Neuronal stem cell (in vitro differentiated cells): ENCODE results near the gene MACROD2.

Experiments
- DNase-seq: peaks from one replicate; pipeline ENCODE4 v3.0.0-alpha.2; 2013; ENCODE audit warnings: low spot score
- H2AFZ ChIP-seq: one replicate; pipeline ENCODE4 v1.6.1; 2013; ENCODE audit warnings: mild to moderate bottlenecking, low read length, inconsistent platforms
- H2AK5ac ChIP-seq: 2 replicates; pipeline ENCODE4 v1.6.1; 2013; ENCODE audit warnings: low read depth, mild to moderate bottlenecking, inconsistent platforms, low read length, moderate library complexity, mixed read lengths
- H2BK120ac ChIP-seq: 2 replicates; pipeline ENCODE4 v1.6.1; 2013; ENCODE audit warnings: low read depth, mild to moderate bottlenecking, inconsistent platforms, low read length, moderate library complexity, mixed read lengths
- H2BK12ac ChIP-seq: one replicate; pipeline ENCODE4 v1.6.1; 2013; ENCODE audit warnings: low read length, inconsistent platforms
- H2BK15ac ChIP-seq: 2 replicates; pipeline ENCODE4 v1.6.1; 2013; ENCODE audit warnings: mild to moderate bottlenecking, low read length, inconsistent platforms, mixed read lengths
- H2BK5ac ChIP-seq: one replicate; pipeline ENCODE4 v1.6.1; 2013; ENCODE audit warnings: inconsistent platforms, mild to moderate bottlenecking, low read length, moderate library complexity
- H3K14ac ChIP-seq: one replicate; pipeline ENCODE4 v1.6.1; 2013; ENCODE audit warnings: low read length, inconsistent platforms
- H3K18ac ChIP-seq: 2 replicates; pipeline ENCODE4 v1.6.1; 2013; ENCODE audit warnings: low read length, inconsistent platforms
- H3K23ac ChIP-seq: 2 replicates; pipeline ENCODE4 v1.6.1; 2013; ENCODE audit warnings: low read depth, mild to moderate bottlenecking, mixed read lengths, low read length, inconsistent platforms; ENCODE audit not compliant: poor library complexity
- H3K27ac ChIP-seq: replicated peaks from 3 replicates; pipeline ENCODE4 v1.5.1; 2013; ENCODE audit warnings: low read length, inconsistent platforms
- H3K27me3 ChIP-seq, 3 experiments: 2 replicates each; pipeline ENCODE4 v1.6.1; 2013; ENCODE audit warnings: low read length in 3 of 3, mild to moderate bottlenecking in 2 of 3, inconsistent platforms in 1 of 3, low read depth in 1 of 3, mixed read lengths in 1 of 3, moderate library complexity in 1 of 3; ENCODE audit not compliant: control insufficient read depth in 3 of 3, insufficient read depth in 3 of 3
- H3K36me3 ChIP-seq, 2 donors: replicated peaks in 1 of 2; 2 replicates each; pipeline ENCODE4 v1.6.1; 2013; ENCODE audit warnings: low read length in 2 of 2; ENCODE audit not compliant: control insufficient read depth in 2 of 2, insufficient read depth in 2 of 2
- H3K4ac ChIP-seq: 2 replicates; pipeline ENCODE4 v1.6.1; 2013; ENCODE audit warnings: inconsistent platforms, mild to moderate bottlenecking, low read length, moderate library complexity
- H3K4me1 ChIP-seq, 2 donors: 1 replicate in 1 of 2; 2 replicates in 1 of 2; pipeline ENCODE4 v1.6.1; 2013; ENCODE audit warnings: low read length in 2 of 2, low read depth in 1 of 2; ENCODE audit not compliant: control insufficient read depth in 2 of 2, insufficient read depth in 1 of 2
- H3K4me2 ChIP-seq: one replicate; pipeline ENCODE4 v1.6.1; 2013; ENCODE audit warnings: mild to moderate bottlenecking, low read length, inconsistent platforms; ENCODE audit not compliant: insufficient read depth, poor library complexity, severe bottlenecking
- H3K4me3 ChIP-seq, 2 donors: 2 replicates each; pipeline ENCODE4 v1.5.1; 2013; ENCODE audit warnings: low read length in 2 of 2, mild to moderate bottlenecking in 2 of 2, inconsistent platforms in 1 of 2, moderate library complexity in 1 of 2
- H3K79me1 ChIP-seq: one replicate; pipeline ENCODE4 v1.6.1; 2013; ENCODE audit warnings: low read depth, mild to moderate bottlenecking, inconsistent platforms, low read length, moderate library complexity
- H3K9ac ChIP-seq: one replicate; pipeline ENCODE4 v1.6.1; 2013; ENCODE audit warnings: mild to moderate bottlenecking, low read depth, low read length, inconsistent platforms; ENCODE audit not compliant: poor library complexity
- H3K9me3 ChIP-seq, 2 donors: replicated peaks in 1 of 2; 2 replicates each; pipeline versions ENCODE3 to v1.6.1; 2013; ENCODE audit warnings: low read length in 2 of 2, mild to moderate bottlenecking in 2 of 2, inconsistent platforms in 1 of 2, low read depth in 1 of 2, mixed read lengths in 1 of 2, moderate library complexity in 1 of 2; ENCODE audit not compliant: control insufficient read depth in 2 of 2, insufficient read depth in 1 of 2
- H4K8ac ChIP-seq: one replicate; pipeline ENCODE4 v1.6.1; 2013; ENCODE audit warnings: low read depth, mild to moderate bottlenecking, inconsistent platforms, low read length, moderate library complexity
- H4K91ac ChIP-seq: one replicate; pipeline ENCODE4 v1.6.1; 2013; ENCODE audit warnings: low read length, low read depth, mild to moderate bottlenecking, inconsistent platforms; ENCODE audit not compliant: poor library complexity
- WGBS, 2 donors: extraction: QIAGEN DNeasy Blood & Tissue Kit; methylation state at CpG; one replicate each; pipeline ENCODE4 v1.1.7; 2013; ENCODE audit warnings: missing lambda C conversion rate in 2 of 2, mixed read lengths in 1 of 2; ENCODE audit not compliant: insufficient read length in 2 of 2, insufficient replicate concordance in 1 of 2; ENCODE audit errors: extremely low coverage in 2 of 2; 5-methylcytosine and 5-hydroxymethylcytosine counted together

The MACROD2 gene

DNA sequence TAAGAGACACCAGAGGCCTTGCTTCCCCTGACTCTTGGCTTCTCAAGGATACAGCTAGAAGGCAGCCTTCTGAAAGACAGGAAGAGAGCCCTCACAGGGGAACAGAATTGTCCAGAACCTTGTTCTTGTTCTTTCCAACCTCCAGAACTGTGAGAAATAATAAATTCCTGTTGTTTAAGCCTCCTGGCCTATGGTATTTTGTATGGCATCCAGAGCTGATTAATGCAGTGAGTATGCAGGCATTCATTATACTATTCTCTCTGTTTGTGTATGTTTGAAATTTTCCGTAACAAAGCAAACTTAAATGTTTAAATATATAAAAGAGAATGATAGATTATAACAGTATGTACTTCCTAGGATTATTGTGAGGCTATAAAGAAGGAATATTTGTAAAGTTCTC is 1245.5 kb downstream of the MACROD2 start:
- H3K27ac ChIP-seq, result no peak overlapping the region
- H3K4me3 ChIP-seq, result no peak overlapping the region
- no peaks in the 10 kb centered on the region for H3K36me3 ChIP-seq
- H3K14ac ChIP-seq, result no peak overlapping the region
- H2BK15ac ChIP-seq, result no peak overlapping the region
- no peaks in the 10 kb centered on the region for H3K79me1 ChIP-seq
- H2BK12ac ChIP-seq, result no peak overlapping the region
- no peak overlapping the region for H4K8ac ChIP-seq
- peaks cover 0 to 1% of the 10 kb centered on the region in 2 donors for H3K4me1 ChIP-seq
- no peak overlapping the region for H3K4me2 ChIP-seq
- no peak overlapping the region for H2AFZ ChIP-seq
- H2AK5ac ChIP-seq, result no peak overlapping the region
- no peak overlapping the region for H2BK5ac ChIP-seq
- H3K4ac ChIP-seq, result no peak overlapping the region
- H3K18ac ChIP-seq, result no peak overlapping the region
- no peak overlapping the region for H3K9ac ChIP-seq
- no peak overlapping the region for H3K23ac ChIP-seq
- no peak overlapping the region for H2BK120ac ChIP-seq
- no peaks in the 10 kb centered on the region for H3K27me3 ChIP-seq
- no peak overlapping the region for H4K91ac ChIP-seq
- DNase-seq, result no peak
- no CpG with 5 or more reads among the region's 1 CpG for WGBS, 2 donors
- no peaks in the 10 kb centered on the region for H3K9me3 ChIP-seq

GRCh38 chr20:15241681-15242080 is 1246.4 kb downstream of the MACROD2 start:
- no peak overlapping the region for H2BK120ac ChIP-seq
- H2AFZ ChIP-seq, result no peak overlapping the region
- no peak overlapping the region for H3K23ac ChIP-seq
- no peak overlapping the region for H3K27ac ChIP-seq
- H3K14ac ChIP-seq, result no peak overlapping the region
- no peak overlapping the region for H2AK5ac ChIP-seq
- H3K79me1 ChIP-seq, result no peaks in the 10 kb centered on the region
- no peak overlapping the region for H3K4me3 ChIP-seq
- H3K27me3 ChIP-seq, result no peaks in the 10 kb centered on the region
- H3K9ac ChIP-seq, result no peak overlapping the region
- no peak overlapping the region for H3K4me2 ChIP-seq
- no peak for DNase-seq
- H2BK5ac ChIP-seq, result no peak overlapping the region
- no peaks in the 10 kb centered on the region for H3K4me1 ChIP-seq
- no peaks in the 10 kb centered on the region for H3K36me3 ChIP-seq
- H3K9me3 ChIP-seq, result no peaks in the 10 kb centered on the region
- H2BK12ac ChIP-seq, result no peak overlapping the region
- no peak overlapping the region for H4K8ac ChIP-seq
- no peak overlapping the region for H2BK15ac ChIP-seq
- H3K18ac ChIP-seq, result no peak overlapping the region
- H3K4ac ChIP-seq, result no peak overlapping the region
- H4K91ac ChIP-seq, result no peak overlapping the region

DNA sequence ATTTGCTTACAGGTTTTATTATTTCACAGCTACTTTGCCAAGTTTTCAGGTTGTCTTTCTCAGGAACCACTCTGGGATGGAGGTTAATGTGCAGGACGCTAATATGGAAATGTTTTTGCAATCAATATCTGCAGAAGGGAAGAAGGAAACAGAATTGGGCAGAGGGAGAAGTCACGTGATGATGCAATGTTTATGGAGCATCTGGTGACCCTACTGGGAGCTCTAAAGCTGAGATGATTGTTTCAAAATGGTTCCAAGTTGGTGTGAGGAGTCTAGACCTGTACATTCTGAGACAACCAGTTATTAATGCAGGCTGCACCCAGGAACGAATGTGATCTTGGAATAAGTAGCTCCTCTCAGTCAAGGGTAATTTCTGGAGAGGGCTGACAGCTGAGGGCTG is 1247.5 kb downstream of the MACROD2 start:
- no peak overlapping the region for H3K9ac ChIP-seq
- H3K4ac ChIP-seq, result no peak overlapping the region
- no peak overlapping the region for H3K4me2 ChIP-seq
- H3K23ac ChIP-seq, result no peak overlapping the region
- no peak overlapping the region for H3K14ac ChIP-seq
- no peaks in the 10 kb centered on the region for H3K36me3 ChIP-seq
- H4K8ac ChIP-seq, result no peak overlapping the region
- no peaks in the 10 kb centered on the region for H3K9me3 ChIP-seq
- H2BK5ac ChIP-seq, result no peak overlapping the region
- no CpG with 5 or more reads among the region's 3 CpGs for WGBS, 2 donors
- no peaks in the 10 kb centered on the region for H3K27me3 ChIP-seq
- no peaks in the 10 kb centered on the region for H3K79me1 ChIP-seq
- H3K4me1 ChIP-seq, result no peaks in the 10 kb centered on the region
- H3K4me3 ChIP-seq, result no peak overlapping the region
- no peak overlapping the region for H4K91ac ChIP-seq
- no peak for DNase-seq
- H2BK15ac ChIP-seq, result no peak overlapping the region
- peak overlapping the region; percentile 17 for H3K18ac ChIP-seq
- H2BK12ac ChIP-seq, result no peak overlapping the region
- H3K27ac ChIP-seq, result no peak overlapping the region
- no peak overlapping the region for H2AK5ac ChIP-seq
- H2BK120ac ChIP-seq, result no peak overlapping the region
- no peak overlapping the region for H2AFZ ChIP-seq

GRCh38 chr20:15245896-15246295 is 1250.6 kb downstream of the MACROD2 start:
- H3K9me3 ChIP-seq, result peaks cover 0 to 2% of the 10 kb centered on the region in 2 donors
- H3K27ac ChIP-seq, result no peak overlapping the region
- no peak overlapping the region for H4K91ac ChIP-seq
- no peak overlapping the region for H3K14ac ChIP-seq
- H2AK5ac ChIP-seq, result no peak overlapping the region
- H2AFZ ChIP-seq, result no peak overlapping the region
- no peaks in the 10 kb centered on the region for H3K36me3 ChIP-seq
- no peaks in the 10 kb centered on the region for H3K27me3 ChIP-seq
- H3K18ac ChIP-seq, result no peak overlapping the region
- H2BK12ac ChIP-seq, result no peak overlapping the region
- no peak overlapping the region for H3K4me3 ChIP-seq
- WGBS, 2 donors, result no CpG with 5 or more reads among the region's 2 CpGs
- no peak overlapping the region for H2BK15ac ChIP-seq
- no peak overlapping the region for H2BK5ac ChIP-seq
- no peak overlapping the region for H3K9ac ChIP-seq
- H4K8ac ChIP-seq, result no peak overlapping the region
- no peak overlapping the region for H2BK120ac ChIP-seq
- H3K79me1 ChIP-seq, result no peaks in the 10 kb centered on the region
- no peak for DNase-seq
- H3K23ac ChIP-seq, result no peak overlapping the region
- peaks cover 0 to 5% of the 10 kb centered on the region in 2 donors for H3K4me1 ChIP-seq
- no peak overlapping the region for H3K4ac ChIP-seq
- no peak overlapping the region for H3K4me2 ChIP-seq
